ENCODE data around the gene GALNT6.

GALNT6 gene

GRCh38 chr12:51403681-51404136 lies 12.5 kb upstream of the GALNT6 start:
- Histone ChIP-seq H3K36me3 (ENCODE audit: control insufficient read depth in 1 of 2, insufficient read depth in 2 of 2, low read length in 2 of 2) (no peaks in the 10 kb centered on the region), H3K4me3 (ENCODE audit: low read depth in 1 of 2, low read length in 2 of 2) (no peak overlapping the region), H3K27me3 (ENCODE audit: low read depth, low read length) (no peaks in the 10 kb centered on the region), H3K9me3 (ENCODE audit: control insufficient read depth in 1 of 2, low read length in 2 of 2) (no peaks in the 10 kb centered on the region), H3K4me1 (ENCODE audit: control insufficient read depth in 1 of 2, insufficient read depth in 2 of 2, low read length in 2 of 2) (no peaks in the 10 kb centered on the region), H3K27ac (ENCODE audit: low read length) (peak overlapping the region; percentile 5)

- H3K27ac ChIP-seq (ENCODE audit: low read length) = peak overlapping the region; percentile 5
- no peaks in the 10 kb centered on the region for H3K9me3 ChIP-seq (ENCODE audit: control insufficient read depth in 1 of 2, low read length in 2 of 2)
- no peaks in the 10 kb centered on the region for H3K36me3 ChIP-seq (ENCODE audit: control insufficient read depth in 1 of 2, insufficient read depth in 2 of 2, low read length in 2 of 2)
- H3K27me3 ChIP-seq (ENCODE audit: low read depth, low read length) = no peaks in the 10 kb centered on the region
- H3K4me3 ChIP-seq (ENCODE audit: low read depth in 1 of 2, low read length in 2 of 2) = no peak overlapping the region
- no peaks in the 10 kb centered on the region for H3K4me1 ChIP-seq (ENCODE audit: control insufficient read depth in 1 of 2, insufficient read depth in 2 of 2, low read length in 2 of 2)
These were observed 12.0 kb upstream of the GALNT6 start for GRCh38 chr12:51403159-51403558.

- no peak overlapping the region for H3K4me3 ChIP-seq (ENCODE audit: low read depth in 1 of 2, low read length in 2 of 2)
- no peaks in the 10 kb centered on the region for H3K9me3 ChIP-seq (ENCODE audit: control insufficient read depth in 1 of 2, low read length in 2 of 2)
- no peaks in the 10 kb centered on the region for H3K27me3 ChIP-seq (ENCODE audit: low read depth, low read length)
- H3K27ac ChIP-seq (ENCODE audit: low read length) = no peak overlapping the region
- H3K4me1 ChIP-seq (ENCODE audit: control insufficient read depth in 1 of 2, insufficient read depth in 2 of 2, low read length in 2 of 2) = no peaks in the 10 kb centered on the region
- no peaks in the 10 kb centered on the region for H3K36me3 ChIP-seq (ENCODE audit: control insufficient read depth in 1 of 2, insufficient read depth in 2 of 2, low read length in 2 of 2)
These were observed 10.7 kb upstream of the GALNT6 start for GRCh38 chr12:51401900-51402299.

GRCh38 chr12:51401486-51401885 lies 10.3 kb upstream of the GALNT6 start:
- no peaks in the 10 kb centered on the region for H3K27me3 ChIP-seq (ENCODE audit: low read depth, low read length)
- H3K36me3 ChIP-seq (ENCODE audit: control insufficient read depth in 1 of 2, insufficient read depth in 2 of 2, low read length in 2 of 2) = no peaks in the 10 kb centered on the region
- H3K9me3 ChIP-seq (ENCODE audit: control insufficient read depth in 1 of 2, low read length in 2 of 2) = no peaks in the 10 kb centered on the region
- H3K4me3 ChIP-seq (ENCODE audit: low read depth in 1 of 2, low read length in 2 of 2) = no peak overlapping the region
- H3K4me1 ChIP-seq (ENCODE audit: control insufficient read depth in 1 of 2, insufficient read depth in 2 of 2, low read length in 2 of 2) = no peaks in the 10 kb centered on the region
- no peak overlapping the region for H3K27ac ChIP-seq (ENCODE audit: low read length)

- H3K27ac ChIP-seq (ENCODE audit: low read length) = no peak overlapping the region
These were observed 9.8 kb upstream of the GALNT6 start for GRCh38 chr12:51401020-51401419.

GRCh38 chr12:51399891-51400290 lies 8.7 kb upstream of the GALNT6 start:
- H3K36me3 ChIP-seq (ENCODE audit: control insufficient read depth in 1 of 2, insufficient read depth in 2 of 2, low read length in 2 of 2) = no peaks in the 10 kb centered on the region
- no peak overlapping the region for H3K4me3 ChIP-seq (ENCODE audit: low read depth in 1 of 2, low read length in 2 of 2)
- no peaks in the 10 kb centered on the region for H3K4me1 ChIP-seq (ENCODE audit: control insufficient read depth in 1 of 2, insufficient read depth in 2 of 2, low read length in 2 of 2)
- no peaks in the 10 kb centered on the region for H3K27me3 ChIP-seq (ENCODE audit: low read depth, low read length)
- no peak overlapping the region for H3K27ac ChIP-seq (ENCODE audit: low read length)
- H3K9me3 ChIP-seq (ENCODE audit: control insufficient read depth in 1 of 2, low read length in 2 of 2) = no peaks in the 10 kb centered on the region

More at GRCh38 chr12:51401020-51401419, 9.8 kb upstream of the GALNT6 start:
- no peaks in the 10 kb centered on the region for H3K27me3 ChIP-seq (ENCODE audit: low read depth, low read length)
- no peaks in the 10 kb centered on the region for H3K4me1 ChIP-seq (ENCODE audit: control insufficient read depth in 1 of 2, insufficient read depth in 2 of 2, low read length in 2 of 2)
- no peaks in the 10 kb centered on the region for H3K36me3 ChIP-seq (ENCODE audit: control insufficient read depth in 1 of 2, insufficient read depth in 2 of 2, low read length in 2 of 2)
- H3K9me3 ChIP-seq (ENCODE audit: control insufficient read depth in 1 of 2, low read length in 2 of 2) = no peaks in the 10 kb centered on the region
- H3K4me3 ChIP-seq (ENCODE audit: low read depth in 1 of 2, low read length in 2 of 2) = no peak overlapping the region

- no peaks in the 10 kb centered on the region for H3K27me3 ChIP-seq (ENCODE audit: low read depth, low read length)
- H3K9me3 ChIP-seq (ENCODE audit: control insufficient read depth in 1 of 2, low read length in 2 of 2) = no peaks in the 10 kb centered on the region
- no peaks in the 10 kb centered on the region for H3K36me3 ChIP-seq (ENCODE audit: control insufficient read depth in 1 of 2, insufficient read depth in 2 of 2, low read length in 2 of 2)
- no peak overlapping the region for H3K4me3 ChIP-seq (ENCODE audit: low read depth in 1 of 2, low read length in 2 of 2)
- H3K27ac ChIP-seq (ENCODE audit: low read length) = no peak overlapping the region
- H3K4me1 ChIP-seq (ENCODE audit: control insufficient read depth in 1 of 2, insufficient read depth in 2 of 2, low read length in 2 of 2) = no peaks in the 10 kb centered on the region
These were observed 6.5 kb upstream of the GALNT6 start for GRCh38 chr12:51397670-51398069.

GRCh38 chr12:51395283-51396230 lies 4.4 kb upstream of the GALNT6 start:
- peaks cover 0 to 13% of the 10 kb centered on the region in 2 donors for H3K4me1 ChIP-seq (ENCODE audit: control insufficient read depth in 1 of 2, insufficient read depth in 2 of 2, low read length in 2 of 2)

GRCh38 chr12:51393676-51394545 lies 2.7 kb upstream of the GALNT6 start:
- no peaks in the 10 kb centered on the region for H3K27me3 ChIP-seq (ENCODE audit: low read depth, low read length)
- peaks cover 0 to 13% of the 10 kb centered on the region in 2 donors for H3K4me1 ChIP-seq (ENCODE audit: control insufficient read depth in 1 of 2, insufficient read depth in 2 of 2, low read length in 2 of 2)
- H3K4me3 ChIP-seq (ENCODE audit: low read depth in 1 of 2, low read length in 2 of 2) = peak overlapping the region in 1 of 2 donors; percentile 22
- no peak overlapping the region for H3K27ac ChIP-seq (ENCODE audit: low read length)
- H3K36me3 ChIP-seq (ENCODE audit: control insufficient read depth in 1 of 2, insufficient read depth in 2 of 2, low read length in 2 of 2) = no peaks in the 10 kb centered on the region
- H3K9me3 ChIP-seq (ENCODE audit: control insufficient read depth in 1 of 2, low read length in 2 of 2) = no peaks in the 10 kb centered on the region

More at GRCh38 chr12:51395283-51396230, 4.4 kb upstream of the GALNT6 start:
- Histone ChIP-seq H3K4me3 (ENCODE audit: low read depth in 1 of 2, low read length in 2 of 2) (no peak overlapping the region), H3K27me3 (ENCODE audit: low read depth, low read length) (no peaks in the 10 kb centered on the region), H3K9me3 (ENCODE audit: control insufficient read depth in 1 of 2, low read length in 2 of 2) (no peaks in the 10 kb centered on the region), H3K36me3 (ENCODE audit: control insufficient read depth in 1 of 2, insufficient read depth in 2 of 2, low read length in 2 of 2) (no peaks in the 10 kb centered on the region), H3K27ac (ENCODE audit: low read length) (no peak overlapping the region)

GRCh38 chr12:51392556-51393237 lies 1.5 kb upstream of the GALNT6 start:
- Histone ChIP-seq H3K4me1 (ENCODE audit: control insufficient read depth in 1 of 2, insufficient read depth in 2 of 2, low read length in 2 of 2) (peaks cover 0 to 13% of the 10 kb centered on the region in 2 donors), H3K9me3 (ENCODE audit: control insufficient read depth in 1 of 2, low read length in 2 of 2) (no peaks in the 10 kb centered on the region), H3K4me3 (ENCODE audit: low read depth in 1 of 2, low read length in 2 of 2) (peak overlapping the region in 1 of 2 donors; percentile 28), H3K36me3 (ENCODE audit: control insufficient read depth in 1 of 2, insufficient read depth in 2 of 2, low read length in 2 of 2) (no peaks in the 10 kb centered on the region), H3K27me3 (ENCODE audit: low read depth, low read length) (no peaks in the 10 kb centered on the region), H3K27ac (ENCODE audit: low read length) (no peak overlapping the region)

- Histone ChIP-seq H3K27ac (ENCODE audit: low read length) (peak overlapping the region; percentile 32), H3K9me3 (ENCODE audit: control insufficient read depth in 1 of 2, low read length in 2 of 2) (no peaks in the 10 kb centered on the region), H3K36me3 (ENCODE audit: control insufficient read depth in 1 of 2, insufficient read depth in 2 of 2, low read length in 2 of 2) (no peaks in the 10 kb centered on the region), H3K4me1 (ENCODE audit: control insufficient read depth in 1 of 2, insufficient read depth in 2 of 2, low read length in 2 of 2) (peaks cover 0 to 13% of the 10 kb centered on the region in 2 donors), H3K27me3 (ENCODE audit: low read depth, low read length) (no peaks in the 10 kb centered on the region), H3K4me3 (ENCODE audit: low read depth in 1 of 2, low read length in 2 of 2) (peak overlapping the region; percentile 50 to 65)
These were observed 319 bp downstream of the GALNT6 start for GRCh38 chr12:51390891-51391282.

Data from muscle layer of duodenum (tissue), 2 donors.